HG02840 (cell line): ENCODE results near the gene ESD.
"Not testable (repeated sequence)": the region's sequence is repeated elsewhere in the genome, so short reads cannot be mapped to it uniquely, and the experiment has no call there.

Experiments used
- ATAC-seq: cut with Tn5 transposase; IDR thresholded peaks from one replicate; pipeline ENCODE4 v1.9.1; 2021; ENCODE audit warnings: mild to moderate bottlenecking, moderate library complexity, moderate number of reproducible peaks; ENCODE audit not compliant: unreplicated experiment, low FRiP score

The ESD gene, protein sequence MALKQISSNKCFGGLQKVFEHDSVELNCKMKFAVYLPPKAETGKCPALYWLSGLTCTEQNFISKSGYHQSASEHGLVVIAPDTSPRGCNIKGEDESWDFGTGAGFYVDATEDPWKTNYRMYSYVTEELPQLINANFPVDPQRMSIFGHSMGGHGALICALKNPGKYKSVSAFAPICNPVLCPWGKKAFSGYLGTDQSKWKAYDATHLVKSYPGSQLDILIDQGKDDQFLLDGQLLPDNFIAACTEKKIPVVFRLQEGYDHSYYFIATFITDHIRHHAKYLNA

DNA sequence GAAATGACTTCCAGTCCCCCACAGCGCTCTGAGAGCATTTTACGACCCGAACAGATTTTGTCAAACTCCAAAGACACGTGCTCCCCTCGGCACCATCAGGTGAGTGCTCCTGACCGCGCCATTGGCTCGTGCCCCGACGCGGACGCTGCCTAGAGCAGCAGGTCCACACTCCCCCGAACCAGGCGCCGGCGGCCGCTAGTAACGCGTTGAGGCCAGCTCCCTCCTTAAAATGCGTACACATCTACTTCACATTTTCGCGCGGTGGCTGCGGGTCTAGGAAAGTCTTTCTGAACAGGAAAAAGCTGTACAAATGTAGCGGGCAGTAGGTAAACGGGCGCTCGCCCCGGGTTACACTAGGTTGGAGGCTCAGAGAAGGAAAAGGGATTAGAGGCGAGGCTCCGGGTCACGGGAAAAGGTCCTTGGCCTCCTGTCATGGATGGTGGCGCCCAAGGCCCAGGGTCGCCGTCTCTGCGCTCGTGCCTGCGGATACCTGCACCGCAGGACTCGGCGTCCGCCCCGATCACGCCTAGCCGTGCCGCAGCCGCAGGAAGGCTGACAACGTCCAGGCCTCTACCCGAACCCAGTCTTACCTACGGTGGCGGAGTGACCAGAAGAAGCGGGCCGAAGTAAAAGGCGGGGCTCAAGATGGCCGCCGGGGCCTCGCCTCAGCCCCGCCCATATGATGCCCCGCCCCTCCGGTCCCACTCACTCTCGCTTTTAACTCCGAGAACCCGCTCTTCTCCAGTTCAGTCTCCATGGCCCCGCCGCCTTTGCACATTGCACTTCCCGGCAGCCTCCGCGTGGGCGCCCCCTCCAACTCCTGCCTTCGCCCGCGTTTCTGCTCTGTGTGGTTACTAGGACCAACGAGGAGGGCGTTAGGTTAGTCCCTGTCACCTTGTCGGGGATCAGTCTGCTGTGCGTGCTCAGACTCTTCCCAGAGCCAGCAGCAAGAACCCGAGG is at the start of gene ESD:
TSS of gene ESD (minus strand) at position 647 of the 960 bp plus-strand sequence. CDS start 5,748 bp downstream, outside the sequence.
- ATAC-seq, result peak; percentile 86

DNA sequence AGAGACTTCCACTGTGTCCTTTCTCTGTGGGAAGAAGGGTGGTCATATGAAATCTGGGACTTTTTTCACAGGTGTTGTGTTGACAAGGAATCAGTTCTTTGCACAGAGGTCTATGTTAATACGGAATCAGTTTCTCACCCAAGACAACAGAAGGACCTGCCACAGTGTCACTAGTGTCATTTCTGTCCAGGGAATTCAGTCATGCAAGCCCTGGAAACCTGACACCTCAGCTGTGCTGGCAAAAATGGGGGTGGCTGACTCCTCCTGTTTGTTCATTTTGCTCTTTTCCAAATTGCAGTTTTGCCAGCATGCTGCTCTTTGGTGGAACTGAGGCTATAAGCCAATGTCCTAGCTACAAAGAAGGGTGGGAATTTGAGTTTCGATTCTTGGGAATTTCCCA is 49.8 kb upstream of the ESD start:
- no peak for ATAC-seq

DNA sequence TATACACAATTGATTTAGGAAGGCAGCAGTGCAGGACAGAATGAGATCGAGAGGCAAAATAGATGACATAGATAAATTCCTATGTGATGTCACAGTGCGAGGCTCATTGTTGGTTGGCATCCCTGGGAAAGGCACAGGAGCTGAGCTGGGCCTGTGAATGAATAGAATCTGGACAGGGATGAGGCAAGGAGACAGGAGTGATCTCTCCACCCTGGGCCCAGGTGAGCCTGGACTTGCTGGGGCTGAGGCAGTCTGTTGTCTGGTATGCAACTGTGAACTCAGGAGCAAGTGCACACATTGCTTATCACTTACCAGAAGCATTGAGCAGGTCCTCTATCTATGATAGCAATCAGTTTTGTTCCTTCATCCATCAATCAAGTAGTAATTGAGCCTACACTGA is 48.2 kb upstream of the ESD start:
- no peak for ATAC-seq

DNA sequence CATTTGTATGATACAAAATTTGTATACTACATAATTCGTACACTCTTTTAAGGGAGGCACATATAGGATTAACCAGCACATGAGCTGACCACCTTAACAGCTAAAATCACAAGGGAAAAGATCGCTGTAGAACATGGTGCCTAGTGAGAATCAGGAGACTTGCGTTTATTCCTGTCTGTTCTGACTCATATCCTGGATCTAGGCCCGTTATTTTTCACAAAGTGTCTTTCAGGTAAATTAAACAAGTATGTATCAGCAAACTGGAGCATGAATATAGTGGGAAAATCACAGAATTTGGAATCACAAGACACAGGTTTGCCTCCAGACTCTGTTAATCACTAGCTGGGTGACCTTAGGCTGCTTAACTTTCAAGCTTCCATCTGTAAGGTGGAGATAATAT is 47.5 kb upstream of the ESD start:
- ATAC-seq, result no peak

DNA sequence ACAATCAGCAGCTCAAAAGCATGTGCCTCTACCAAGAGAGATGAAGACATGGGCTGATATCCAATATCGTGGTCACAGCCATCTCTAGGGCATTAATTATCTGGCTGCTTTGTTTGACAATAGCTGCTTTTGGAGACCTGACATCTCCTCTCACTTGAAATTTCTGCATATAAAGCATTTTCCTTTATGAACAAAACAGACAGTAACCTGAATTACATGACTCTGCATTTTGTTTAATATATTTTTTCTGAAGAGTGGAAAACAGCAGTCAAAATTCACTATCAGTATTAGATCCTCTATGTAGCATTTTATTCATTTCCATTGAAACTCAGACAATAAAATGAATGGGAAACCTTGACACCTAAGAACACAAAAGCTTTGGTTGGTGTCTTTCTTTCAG is 42.4 kb upstream of the ESD start:
- no peak for ATAC-seq

DNA sequence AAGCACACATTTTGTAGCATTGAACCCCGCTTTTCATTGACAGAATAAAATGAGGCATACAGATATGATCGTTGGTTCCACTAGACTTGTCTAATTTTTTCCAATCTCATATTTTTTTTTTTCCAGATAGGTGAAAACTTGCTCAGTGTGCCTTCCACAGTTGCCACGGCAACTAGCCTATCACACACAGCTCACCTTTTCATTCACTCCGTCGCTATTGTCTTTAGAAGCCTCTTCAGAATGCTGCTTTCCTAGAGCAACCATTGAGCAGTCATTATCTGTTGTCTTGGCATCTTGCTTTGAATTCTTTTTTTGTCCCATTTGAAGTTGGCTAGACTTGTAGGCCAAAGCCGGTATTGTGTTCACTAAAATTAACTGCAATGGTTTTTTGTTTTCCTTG is 37.7 kb upstream of the ESD start:
- no peak for ATAC-seq

DNA sequence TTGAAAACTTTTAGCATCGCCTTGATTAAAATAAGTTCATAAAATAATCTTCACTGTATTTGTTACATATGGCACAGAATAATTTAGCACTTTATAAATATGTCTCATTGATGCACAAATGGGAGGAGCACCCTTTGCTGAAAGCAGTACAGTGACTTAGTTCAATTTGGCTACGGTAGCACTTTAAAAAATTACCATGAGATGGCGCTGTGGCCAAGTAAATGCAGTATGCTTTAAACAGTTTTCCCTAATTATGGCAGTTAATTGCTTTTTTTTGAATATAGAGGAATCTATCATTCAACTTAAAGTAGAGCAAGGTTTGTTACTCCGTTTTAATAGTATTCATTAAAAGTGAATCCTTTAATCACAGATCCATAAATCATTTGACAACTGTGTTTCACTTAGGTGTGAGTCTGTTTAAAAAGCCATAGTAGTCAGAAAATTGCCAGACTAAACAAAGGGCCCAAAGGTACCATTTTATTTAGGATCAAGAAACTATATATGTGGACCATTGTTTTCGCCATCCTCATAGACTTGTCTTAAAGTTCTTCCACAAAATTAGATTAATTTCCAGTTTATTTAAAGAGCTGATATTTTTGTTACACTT is 34.7 kb upstream of the ESD start:
- ATAC-seq, result no peak

DNA sequence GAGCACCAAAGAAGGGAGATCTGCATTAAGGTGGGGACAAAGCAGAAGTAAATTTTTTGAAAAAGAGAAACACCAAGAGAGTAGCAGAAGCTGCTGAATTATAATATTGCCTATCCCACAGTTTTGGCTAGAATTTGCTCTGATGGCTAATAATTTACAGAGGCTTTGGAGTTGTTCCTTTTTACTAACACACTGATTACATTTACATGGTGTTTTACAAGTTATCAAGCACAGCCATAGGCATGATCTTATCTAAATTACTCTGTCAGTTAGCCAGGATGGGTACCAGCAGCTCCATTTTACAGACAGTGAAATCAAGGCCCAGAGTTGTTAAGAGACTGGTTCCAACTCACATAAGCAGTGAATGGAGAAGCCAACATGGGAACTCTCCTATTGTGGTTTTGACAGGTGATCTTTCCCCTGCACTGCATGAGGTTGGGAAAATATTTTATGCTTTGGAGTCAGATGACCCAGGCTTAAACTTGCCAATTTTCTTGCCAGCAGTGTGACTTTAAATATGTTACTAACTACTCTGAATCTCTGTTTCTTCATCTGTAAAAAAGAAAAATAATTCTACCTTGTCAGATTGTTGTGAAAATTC is 33.5 kb upstream of the ESD start:
- ATAC-seq, result no peak

DNA sequence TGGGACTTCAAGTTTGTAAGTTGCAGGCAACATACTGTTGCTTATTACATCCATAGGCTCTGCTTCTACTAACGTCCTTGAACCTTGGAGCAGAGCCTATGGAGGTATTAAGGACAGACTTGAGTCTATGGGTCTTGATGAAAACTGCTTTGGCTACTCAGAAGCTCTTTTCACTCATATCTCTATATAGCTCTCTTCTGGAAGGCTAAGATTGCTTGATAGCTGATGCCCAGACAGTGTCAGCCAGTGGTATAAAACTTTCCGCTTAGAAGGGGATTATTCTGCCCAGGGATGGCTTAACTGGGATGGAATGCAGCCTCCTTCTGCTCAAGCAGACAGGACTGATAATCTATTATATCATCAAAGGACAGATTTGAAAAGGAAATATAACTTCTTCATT is 25.6 kb upstream of the ESD start:
- ATAC-seq, result no peak

DNA sequence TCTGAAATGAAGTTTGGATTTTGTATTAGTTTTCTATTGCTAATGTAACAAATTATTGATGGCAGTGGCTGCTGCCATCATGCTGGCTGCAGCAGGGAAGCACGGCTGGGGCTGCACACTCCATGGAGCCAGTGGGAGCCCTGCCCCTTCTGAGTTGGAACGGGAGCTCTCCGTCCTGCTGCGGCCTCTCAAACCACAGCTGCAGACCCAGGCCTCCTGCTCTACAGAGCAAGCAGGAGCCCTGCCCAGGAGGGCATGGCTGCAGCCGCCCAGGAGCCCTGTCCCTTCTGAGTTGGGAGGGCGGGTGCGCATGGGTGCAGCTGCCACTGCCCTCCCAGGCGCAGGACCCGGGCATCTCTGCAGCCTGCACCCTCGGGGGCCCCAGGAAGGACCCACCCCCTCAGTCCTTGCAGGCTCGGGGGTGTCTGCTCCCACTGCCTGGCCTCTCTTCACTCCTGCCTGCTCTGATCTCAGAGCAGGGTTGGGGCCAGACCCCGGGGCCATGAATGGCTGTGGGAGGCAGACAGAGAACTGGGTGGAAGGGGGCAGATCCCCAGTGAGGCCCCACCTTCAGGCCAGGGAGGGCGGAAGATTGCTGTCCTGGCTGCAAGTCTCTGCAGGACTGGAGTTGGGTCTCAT is 21.0 kb upstream of the ESD start:
- no peak for ATAC-seq

DNA sequence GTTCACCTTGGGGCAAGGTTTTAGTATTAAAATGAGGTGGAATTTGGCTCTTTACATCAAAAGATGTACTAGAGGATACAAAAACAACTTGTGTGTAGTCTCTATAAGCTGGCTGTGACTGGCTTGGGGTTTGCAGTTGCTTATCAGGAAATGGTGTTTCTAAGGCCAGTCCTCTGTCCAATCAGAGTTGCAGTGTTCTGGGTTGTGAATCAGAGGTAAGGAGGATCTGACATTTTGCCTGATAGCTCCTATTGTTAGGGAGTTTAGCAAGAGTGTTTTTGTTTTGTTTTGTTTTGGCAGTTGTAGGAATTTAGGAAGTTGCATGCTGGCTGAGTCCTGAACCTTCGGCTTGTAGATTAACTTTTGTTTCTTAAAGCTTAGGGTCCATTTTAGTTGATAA is 20.1 kb upstream of the ESD start:
- ATAC-seq, result no peak

DNA sequence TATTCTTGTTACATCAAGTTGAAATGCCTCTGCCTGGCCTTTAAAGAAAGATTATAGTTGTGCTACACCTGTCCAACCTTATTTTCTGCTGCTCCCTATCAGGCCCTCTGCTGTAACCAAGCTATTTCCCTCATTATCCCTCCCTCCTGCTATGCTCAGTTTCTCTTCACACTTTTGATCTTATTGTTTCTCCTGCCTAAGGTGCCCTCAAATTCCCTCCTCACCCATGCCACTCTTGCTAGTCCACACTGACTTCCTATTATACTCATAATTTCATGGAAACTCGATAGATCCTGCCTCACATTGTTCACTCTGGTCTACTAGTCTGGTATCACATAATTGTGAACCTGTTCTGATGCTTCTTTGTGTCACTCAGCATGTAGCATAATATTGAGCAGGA is 19.4 kb upstream of the ESD start:
- no peak for ATAC-seq

DNA sequence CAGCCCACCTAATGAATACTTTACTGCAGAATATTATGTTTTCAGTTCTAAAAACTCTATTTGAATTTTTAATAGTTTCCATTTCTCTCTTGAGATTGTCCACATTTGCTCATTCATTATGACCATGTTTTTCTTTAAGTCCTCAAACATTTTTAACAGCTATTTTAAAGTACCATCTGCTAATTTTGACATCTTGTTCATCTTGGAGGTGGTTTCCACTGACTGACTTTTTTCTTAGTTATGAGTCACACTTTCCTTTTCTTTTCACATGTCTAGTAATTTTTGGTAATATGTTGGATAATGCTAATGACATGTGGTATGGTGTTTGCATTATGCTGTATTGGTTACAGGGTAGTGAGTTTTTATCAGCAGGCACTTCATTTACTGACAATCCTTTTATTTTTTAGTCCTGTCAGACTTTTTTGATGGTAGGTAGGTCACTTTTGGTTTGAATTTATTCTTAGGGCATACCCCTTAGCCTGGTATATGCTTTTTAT is 15.4 kb upstream of the ESD start:
- ATAC-seq, result no peak

DNA sequence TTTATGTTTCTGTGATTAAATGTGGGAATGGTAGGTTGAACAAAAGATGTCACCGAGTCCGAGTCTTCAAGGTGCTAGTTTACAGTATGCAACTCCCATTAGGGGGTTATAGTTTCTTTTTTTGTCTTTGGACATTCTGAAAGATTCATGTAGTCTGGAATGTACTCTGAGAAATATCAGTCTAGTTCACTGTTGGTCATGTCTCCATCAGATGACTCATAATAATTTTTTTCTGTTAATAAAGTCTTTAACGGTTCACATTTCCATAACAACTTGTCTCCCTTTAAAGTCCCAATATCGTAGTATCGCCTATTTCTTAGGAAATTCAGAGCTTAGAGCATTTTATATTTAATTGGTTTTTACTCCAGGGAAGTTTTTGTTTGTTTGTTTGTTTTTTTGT is 13.5 kb upstream of the ESD start:
- ATAC-seq, result no peak

DNA sequence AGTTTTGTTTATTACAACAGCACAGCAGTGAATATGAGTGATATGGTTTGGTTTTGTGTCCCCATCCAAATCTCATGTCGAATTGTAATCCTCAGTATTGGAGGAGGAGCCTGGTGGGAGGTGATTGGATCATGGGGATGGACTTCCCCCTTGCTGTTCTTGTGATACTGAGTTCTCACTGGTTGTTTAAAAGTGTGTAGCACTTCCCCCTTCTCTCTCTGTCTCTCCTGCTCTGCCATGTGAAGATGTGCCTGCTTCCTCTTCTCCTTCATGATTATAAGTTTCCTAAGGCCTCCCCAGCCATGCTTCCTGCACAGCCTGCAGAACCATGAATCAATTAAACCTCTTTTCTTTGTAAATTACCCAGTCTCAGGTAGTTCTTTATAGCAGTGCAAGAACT is 8.0 kb upstream of the ESD start:
- not testable (repeated sequence) for ATAC-seq

DNA sequence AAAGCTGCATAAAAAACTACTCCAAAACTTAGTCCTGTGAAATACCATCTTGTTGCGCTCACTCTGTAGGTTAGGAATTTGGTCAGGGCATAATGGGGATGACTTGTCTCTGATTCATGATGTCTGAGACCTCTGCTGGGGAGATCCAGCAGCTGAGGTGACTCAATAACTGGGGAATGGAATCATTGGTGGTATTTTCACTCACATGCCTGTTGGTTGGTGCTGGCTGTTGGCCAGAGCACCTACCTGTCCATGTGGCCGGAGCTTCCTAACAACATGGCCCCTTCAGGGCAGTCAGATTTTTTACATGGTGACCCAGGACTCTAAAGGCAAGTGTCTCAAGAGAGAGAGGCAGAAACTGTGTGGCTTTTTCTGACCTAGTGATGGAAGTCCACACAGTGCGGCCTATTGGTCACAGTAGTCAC is 7.4 kb upstream of the ESD start:
- no peak for ATAC-seq

DNA sequence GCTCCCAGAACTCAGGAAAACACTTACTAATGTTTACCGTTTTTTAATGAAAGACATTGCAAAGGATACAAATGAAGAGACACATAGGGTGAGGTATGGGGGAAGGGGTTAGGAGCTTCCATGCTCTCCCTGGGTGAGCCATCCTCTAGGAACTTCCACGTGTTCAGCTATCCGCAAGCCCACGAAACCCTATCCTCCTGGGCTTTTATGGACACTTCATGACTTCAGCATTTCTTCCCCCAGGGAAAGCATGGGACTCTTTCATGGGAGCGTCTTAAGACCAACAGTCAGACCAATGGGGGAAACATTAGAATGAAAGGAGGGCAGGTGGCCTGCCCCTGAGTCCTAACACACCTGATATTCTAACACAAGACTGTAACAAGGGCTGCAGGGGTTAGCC is 6.6 kb upstream of the ESD start:
- ATAC-seq, result no peak

DNA sequence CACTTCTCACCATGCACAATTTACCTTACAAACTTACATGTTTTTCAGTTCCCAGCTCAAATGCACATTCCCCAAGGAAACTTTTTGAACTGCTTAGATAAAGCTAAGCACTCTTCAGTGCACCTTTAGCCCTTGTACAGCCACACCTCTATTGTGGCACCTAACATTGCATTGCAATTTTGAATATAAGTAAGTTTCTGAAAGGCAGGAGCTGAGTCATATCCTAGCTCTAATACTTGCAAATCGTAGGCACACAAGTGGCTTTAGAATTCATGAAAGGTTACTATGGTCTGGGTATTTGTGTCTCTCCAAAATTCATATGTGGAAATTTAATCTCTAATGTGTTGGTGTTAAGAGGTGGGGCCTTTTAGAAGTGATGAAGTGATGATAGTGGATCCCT is 4.9 kb upstream of the ESD start:
- no peak for ATAC-seq

DNA sequence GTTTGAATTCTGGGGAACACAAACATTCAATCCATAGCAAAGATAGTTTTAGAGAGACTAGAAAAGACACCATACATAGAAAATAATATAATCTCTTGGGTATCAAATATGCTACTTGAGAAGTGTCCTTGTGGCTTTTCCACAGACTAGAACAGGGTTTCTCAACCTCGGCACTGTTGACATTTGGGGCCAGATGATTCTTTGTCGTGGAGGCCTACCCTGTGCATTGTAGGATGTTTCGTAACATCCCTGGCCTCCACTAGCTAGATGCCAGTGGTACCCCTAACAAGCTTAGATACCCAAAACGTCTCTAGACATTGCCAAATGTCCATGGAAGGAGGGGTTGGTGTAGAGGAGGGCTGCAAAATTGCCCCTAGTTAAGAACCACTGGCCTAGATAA is 2.2 kb upstream of the ESD start:
- no peak for ATAC-seq

DNA sequence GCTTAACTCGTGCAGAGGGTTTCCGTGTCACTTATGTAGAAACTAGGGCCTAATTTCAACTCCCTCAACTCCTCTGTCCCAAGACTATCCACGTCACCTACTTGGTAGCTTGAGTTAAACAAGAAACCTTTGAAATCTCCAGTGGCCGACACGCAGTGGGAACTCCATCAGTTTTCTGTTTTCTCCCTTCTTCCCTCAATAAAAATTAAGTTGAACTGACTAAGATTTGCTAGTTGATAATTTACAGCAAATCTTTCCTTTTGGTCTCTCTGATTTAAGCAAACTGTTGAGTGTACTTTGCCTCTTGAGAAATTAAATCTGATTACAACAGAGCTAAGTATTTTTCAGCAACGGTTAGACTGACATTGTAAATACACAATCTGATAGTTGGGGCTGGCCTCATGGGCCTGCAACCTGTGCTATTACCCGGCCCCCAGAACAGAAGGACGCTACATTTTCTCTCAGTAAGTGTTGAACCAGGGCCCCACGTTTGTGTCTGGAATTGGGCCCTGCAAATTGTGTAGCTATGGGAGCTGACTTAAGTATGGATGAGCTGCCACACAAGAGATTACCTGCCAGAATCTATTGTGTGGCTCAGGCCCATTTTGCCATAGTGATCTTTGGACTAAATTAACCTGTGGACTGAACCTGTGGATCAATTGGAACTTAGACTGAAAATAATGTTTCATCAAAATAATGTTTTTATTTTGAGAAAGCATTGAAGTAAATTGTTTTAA is 708 bp upstream of the ESD start:
- no peak for ATAC-seq
